Neuronal stem cell (in vitro differentiated cells): ENCODE results near the gene OCEL1.
A peak's percentile ranks its signal among the peaks of the same experiment; 100 is the strongest.

Experiments used
- DNase-seq: peaks from one replicate; pipeline ENCODE4 v3.0.0-alpha.2; 2013; ENCODE audit warnings: low spot score
- H2AFZ ChIP-seq: one replicate; pipeline ENCODE4 v1.6.1; 2013; ENCODE audit warnings: mild to moderate bottlenecking, low read length, inconsistent platforms
- H2AK5ac ChIP-seq: 2 replicates; pipeline ENCODE4 v1.6.1; 2013; ENCODE audit warnings: low read depth, mild to moderate bottlenecking, inconsistent platforms, low read length, moderate library complexity, mixed read lengths
- H2BK120ac ChIP-seq: 2 replicates; pipeline ENCODE4 v1.6.1; 2013; ENCODE audit warnings: low read depth, mild to moderate bottlenecking, inconsistent platforms, low read length, moderate library complexity, mixed read lengths
- H2BK12ac ChIP-seq: one replicate; pipeline ENCODE4 v1.6.1; 2013; ENCODE audit warnings: low read length, inconsistent platforms
- H2BK15ac ChIP-seq: 2 replicates; pipeline ENCODE4 v1.6.1; 2013; ENCODE audit warnings: mild to moderate bottlenecking, low read length, inconsistent platforms, mixed read lengths
- H2BK5ac ChIP-seq: one replicate; pipeline ENCODE4 v1.6.1; 2013; ENCODE audit warnings: inconsistent platforms, mild to moderate bottlenecking, low read length, moderate library complexity
- H3K14ac ChIP-seq: one replicate; pipeline ENCODE4 v1.6.1; 2013; ENCODE audit warnings: low read length, inconsistent platforms
- H3K18ac ChIP-seq: 2 replicates; pipeline ENCODE4 v1.6.1; 2013; ENCODE audit warnings: low read length, inconsistent platforms
- H3K23ac ChIP-seq: 2 replicates; pipeline ENCODE4 v1.6.1; 2013; ENCODE audit warnings: low read depth, mild to moderate bottlenecking, mixed read lengths, low read length, inconsistent platforms; ENCODE audit not compliant: poor library complexity
- H3K27ac ChIP-seq: replicated peaks from 3 replicates; pipeline ENCODE4 v1.5.1; 2013; ENCODE audit warnings: low read length, inconsistent platforms
- H3K27me3 ChIP-seq, 3 experiments: 2 replicates each; pipeline ENCODE4 v1.6.1; 2013; ENCODE audit warnings: low read length in 3 of 3, mild to moderate bottlenecking in 2 of 3, inconsistent platforms in 1 of 3, low read depth in 1 of 3, mixed read lengths in 1 of 3, moderate library complexity in 1 of 3; ENCODE audit not compliant: control insufficient read depth in 3 of 3, insufficient read depth in 3 of 3
- H3K36me3 ChIP-seq, 2 donors: replicated peaks in 1 of 2; 2 replicates each; pipeline ENCODE4 v1.6.1; 2013; ENCODE audit warnings: low read length in 2 of 2; ENCODE audit not compliant: control insufficient read depth in 2 of 2, insufficient read depth in 2 of 2
- H3K4ac ChIP-seq: 2 replicates; pipeline ENCODE4 v1.6.1; 2013; ENCODE audit warnings: inconsistent platforms, mild to moderate bottlenecking, low read length, moderate library complexity
- H3K4me1 ChIP-seq, 2 donors: 1 replicate in 1 of 2; 2 replicates in 1 of 2; pipeline ENCODE4 v1.6.1; 2013; ENCODE audit warnings: low read length in 2 of 2, low read depth in 1 of 2; ENCODE audit not compliant: control insufficient read depth in 2 of 2, insufficient read depth in 1 of 2
- H3K4me2 ChIP-seq: one replicate; pipeline ENCODE4 v1.6.1; 2013; ENCODE audit warnings: mild to moderate bottlenecking, low read length, inconsistent platforms; ENCODE audit not compliant: insufficient read depth, poor library complexity, severe bottlenecking
- H3K4me3 ChIP-seq, 2 donors: 2 replicates each; pipeline ENCODE4 v1.5.1; 2013; ENCODE audit warnings: low read length in 2 of 2, mild to moderate bottlenecking in 2 of 2, inconsistent platforms in 1 of 2, moderate library complexity in 1 of 2
- H3K79me1 ChIP-seq: one replicate; pipeline ENCODE4 v1.6.1; 2013; ENCODE audit warnings: low read depth, mild to moderate bottlenecking, inconsistent platforms, low read length, moderate library complexity
- H3K9ac ChIP-seq: one replicate; pipeline ENCODE4 v1.6.1; 2013; ENCODE audit warnings: mild to moderate bottlenecking, low read depth, low read length, inconsistent platforms; ENCODE audit not compliant: poor library complexity
- H3K9me3 ChIP-seq, 2 donors: replicated peaks in 1 of 2; 2 replicates each; pipeline versions ENCODE3 to v1.6.1; 2013; ENCODE audit warnings: low read length in 2 of 2, mild to moderate bottlenecking in 2 of 2, inconsistent platforms in 1 of 2, low read depth in 1 of 2, mixed read lengths in 1 of 2, moderate library complexity in 1 of 2; ENCODE audit not compliant: control insufficient read depth in 2 of 2, insufficient read depth in 1 of 2
- H4K8ac ChIP-seq: one replicate; pipeline ENCODE4 v1.6.1; 2013; ENCODE audit warnings: low read depth, mild to moderate bottlenecking, inconsistent platforms, low read length, moderate library complexity
- H4K91ac ChIP-seq: one replicate; pipeline ENCODE4 v1.6.1; 2013; ENCODE audit warnings: low read length, low read depth, mild to moderate bottlenecking, inconsistent platforms; ENCODE audit not compliant: poor library complexity
- WGBS, 2 donors: extraction: QIAGEN DNeasy Blood & Tissue Kit; methylation state at CpG; one replicate each; pipeline ENCODE4 v1.1.7; 2013; ENCODE audit warnings: missing lambda C conversion rate in 2 of 2, mixed read lengths in 1 of 2; ENCODE audit not compliant: insufficient read length in 2 of 2, insufficient replicate concordance in 1 of 2; ENCODE audit errors: extremely low coverage in 2 of 2; 5-methylcytosine and 5-hydroxymethylcytosine counted together

The OCEL1 gene

GRCh38 chr19:17216058-17216670, 9.9 kb upstream of the OCEL1 start:
- Histone ChIP-seq H3K4me3 (peak overlapping the region; percentile 19 to 81), H2BK5ac (peak overlapping the region; percentile 56), H3K9ac (no peak overlapping the region), H3K79me1 (peaks cover 4% of the 10 kb centered on the region), H4K91ac (peak overlapping the region; percentile 49), H4K8ac (peak overlapping the region; percentile 87), H3K27me3 (no peaks in the 10 kb centered on the region), H3K18ac (peak overlapping the region; percentile 58), H2BK12ac (no peak overlapping the region), H3K23ac (peak overlapping the region; percentile 8), H2BK120ac (no peak overlapping the region), H3K4ac (peak overlapping the region; percentile 25), H2BK15ac (peak overlapping the region; percentile 86), H3K27ac (no peak overlapping the region), H2AFZ (peak overlapping the region; percentile 99), H3K4me2 (peak overlapping the region; percentile 56), H3K14ac (no peak overlapping the region), H2AK5ac (peak overlapping the region; percentile 1), H3K4me1 (peaks cover 8 to 9% of the 10 kb centered on the region in 2 donors), H3K9me3 (no peaks in the 10 kb centered on the region), H3K36me3 (peaks cover 17 to 56% of the 10 kb centered on the region in 2 donors)
- WGBS, 2 donors, result no CpG with 5 or more reads among the region's 13 CpGs
- DNase-seq, result no peak

- Histone ChIP-seq H3K18ac (no peak overlapping the region), H3K4me2 (no peak overlapping the region), H3K14ac (no peak overlapping the region), H2AK5ac (no peak overlapping the region), H3K27ac (no peak overlapping the region), H2BK12ac (no peak overlapping the region), H3K4me3 (no peak overlapping the region), H3K4me1 (peaks cover 8 to 9% of the 10 kb centered on the region in 2 donors), H2BK15ac (no peak overlapping the region), H2AFZ (no peak overlapping the region), H4K91ac (no peak overlapping the region), H3K27me3 (no peaks in the 10 kb centered on the region), H3K36me3 (peaks cover 13 to 34% of the 10 kb centered on the region in 2 donors), H3K9ac (no peak overlapping the region), H2BK5ac (no peak overlapping the region), H4K8ac (no peak overlapping the region), H2BK120ac (no peak overlapping the region), H3K9me3 (no peaks in the 10 kb centered on the region), H3K79me1 (peaks cover 4% of the 10 kb centered on the region), H3K23ac (no peak overlapping the region), H3K4ac (no peak overlapping the region)
- DNase-seq, result no peak
- WGBS, 2 donors, result no CpG with 5 or more reads among the region's 8 CpGs
These were observed 6.7 kb upstream of the OCEL1 start for GRCh38 chr19:17219286-17219685.

GRCh38 chr19:17220207-17220758, 5.7 kb upstream of the OCEL1 start:
- Histone ChIP-seq H3K9ac (peak overlapping the region; percentile 78), H3K79me1 (peaks cover 4% of the 10 kb centered on the region), H4K8ac (no peak overlapping the region), H3K36me3 (peaks cover 13 to 30% of the 10 kb centered on the region in 2 donors), H3K23ac (peak overlapping the region; percentile 67), H3K27ac (no peak overlapping the region), H3K4ac (no peak overlapping the region), H2BK12ac (no peak overlapping the region), H3K14ac (no peak overlapping the region), H2BK5ac (no peak overlapping the region), H3K4me1 (peaks cover 4 to 6% of the 10 kb centered on the region in 2 donors), H3K27me3 (no peaks in the 10 kb centered on the region), H3K4me3 (no peak overlapping the region), H4K91ac (no peak overlapping the region), H2BK15ac (no peak overlapping the region), H3K18ac (no peak overlapping the region), H2BK120ac (no peak overlapping the region), H2AFZ (no peak overlapping the region), H3K9me3 (no peaks in the 10 kb centered on the region), H2AK5ac (no peak overlapping the region), H3K4me2 (no peak overlapping the region)
- DNase-seq, result no peak
- WGBS, 2 donors, result no CpG with 5 or more reads among the region's 14 CpGs

- no peaks in the 10 kb centered on the region for H3K9me3 ChIP-seq
- H3K4me1 ChIP-seq, result peaks cover 2 to 4% of the 10 kb centered on the region in 2 donors
- no peak overlapping the region for H3K14ac ChIP-seq
- H2AFZ ChIP-seq, result no peak overlapping the region
- no peak overlapping the region for H3K9ac ChIP-seq
- no peak overlapping the region for H2BK12ac ChIP-seq
- H2BK120ac ChIP-seq, result no peak overlapping the region
- H3K18ac ChIP-seq, result no peak overlapping the region
- H2AK5ac ChIP-seq, result no peak overlapping the region
- H3K27ac ChIP-seq, result no peak overlapping the region
- H3K4me3 ChIP-seq, result no peak overlapping the region
- no peak overlapping the region for H4K8ac ChIP-seq
- H4K91ac ChIP-seq, result no peak overlapping the region
- no peak overlapping the region for H3K4me2 ChIP-seq
- no peak overlapping the region for H3K23ac ChIP-seq
- H3K79me1 ChIP-seq, result peaks cover 4% of the 10 kb centered on the region
- H3K36me3 ChIP-seq, result peaks cover 0 to 7% of the 10 kb centered on the region in 2 donors
- no CpG with 5 or more reads among the region's 10 CpGs for WGBS, 2 donors
- no peak for DNase-seq
- no peak overlapping the region for H3K4ac ChIP-seq
- no peak overlapping the region for H2BK15ac ChIP-seq
- H2BK5ac ChIP-seq, result no peak overlapping the region
- H3K27me3 ChIP-seq, result no peaks in the 10 kb centered on the region
These were observed 973 bp upstream of the OCEL1 start for GRCh38 chr19:17225053-17225452.
